HuH-7.5 (cell line): Measurements from ENCODE around the gene DPP9.
"Not testable (repeated sequence)": the region's sequence is repeated elsewhere in the genome, so short reads cannot be mapped to it uniquely, and the experiment has no call there.

Source experiments
- DNase-seq: peaks from one replicate; pipeline ENCODE4 v3.0.0; 2011; ENCODE audit warnings: low spot score

The DPP9 gene

GRCh38 chr19:4687396-4687795, 36.2 kb downstream of the DPP9 start:
- DNase-seq, result no peak

- DNase-seq, result no peak
These were observed 36.9 kb downstream of the DPP9 start for GRCh38 chr19:4686700-4687099.

GRCh38 chr19:4684312-4685095, 39.1 kb downstream of the DPP9 start:
- no peak for DNase-seq

- DNase-seq, result no peak
These were observed 41.0 kb downstream of the DPP9 start for GRCh38 chr19:4682417-4683200.

GRCh38 chr19:4680021-4680420, 43.6 kb downstream of the DPP9 start:
- DNase-seq, result not testable (repeated sequence)

GRCh38 chr19:4678881-4679790, 44.5 kb downstream of the DPP9 start:
- no peak for DNase-seq

GRCh38 chr19:4676955-4677731, 46.5 kb downstream of the DPP9 start:
- DNase-seq, result peak; percentile 73

- DNase-seq, result no peak
These were observed 48.3 kb downstream of the DPP9 start for GRCh38 chr19:4675346-4675745.

- no peak for DNase-seq
These were observed 49.9 kb downstream of the DPP9 start for GRCh38 chr19:4673726-4674125.

GRCh38 chr19:4673216-4673615, 50.4 kb downstream of the DPP9 start:
- no peak for DNase-seq

- no peak for DNase-seq
These were observed 52.3 kb downstream of the DPP9 start for GRCh38 chr19:4671185-4671851.

- DNase-seq, result peak; percentile 97
These were observed 53.7 kb downstream of the DPP9 start, which contains the start of gene MYDGF for GRCh38 chr19:4669723-4670480. MYDGF (minus strand) TSS chr19:4670342; CDS start chr19:4670334, 8 bp downstream.

- DNase-seq, result no peak
These were observed 59.0 kb downstream of the DPP9 start for GRCh38 chr19:4664642-4665041.

- DNase-seq, result no peak
These were observed 60.8 kb downstream of the DPP9 start for GRCh38 chr19:4662812-4663211.

GRCh38 chr19:4662020-4662695, 61.5 kb downstream of the DPP9 start:
- no peak for DNase-seq

- DNase-seq, result no peak
These were observed 62.6 kb downstream of the DPP9 start for GRCh38 chr19:4660993-4661392.

- peak; percentile 79 for DNase-seq
These were observed 63.4 kb downstream of the DPP9 start for GRCh38 chr19:4660181-4660791.

- no peak for DNase-seq
These were observed 65.8 kb downstream of the DPP9 start for GRCh38 chr19:4657835-4658234.

- no peak for DNase-seq
These were observed 66.4 kb downstream of the DPP9 start for GRCh38 chr19:4657262-4657661.
